HEK293 (cell line): ENCODE measurements around the gene SART1.
A peak's percentile ranks its signal among the peaks of the same experiment; 100 is the strongest.
"Not testable (repeated sequence)": the region's sequence is repeated elsewhere in the genome, so short reads cannot be mapped to it uniquely, and the experiment has no call there.

Source experiments
- CTCF ChIA-PET: fragments of 350-600 bp; formaldehyde crosslinking; extraction: SDS; loops from one replicate; lab custom pipeline; 2021; ENCODE audit warnings: antibody characterized with exemption; lab: Yijun Ruan, JAX
- POLR2A ChIA-PET: fragments of 300-600 bp; formaldehyde crosslinking; extraction: SDS; loops from one replicate; lab custom pipeline; 2020; ENCODE audit warnings: antibody characterized with exemption, inconsistent platforms; lab: Yijun Ruan, JAX
- H3K27ac ChIP-seq: fragments of 200-500 bp; sonication (Bioruptor generic); 2 replicates; pipeline ENCODE4 v1.5.1; 2014; ENCODE audit warnings: low read depth, low read length, control low read depth, inconsistent platforms; ENCODE audit errors: extremely low read depth
- H3K36me3 ChIP-seq, 2 experiments: fragments of 200-500 bp in 1 of 2; sonication (Bioruptor generic) in 1 of 2; 1 replicate in 1 of 2; 2 replicates in 1 of 2; pipeline ENCODE4 v1.5.1; 2014 to 2017; ENCODE audit warnings: inconsistent platforms in 2 of 2, low read length in 2 of 2; ENCODE audit not compliant: control insufficient read depth in 2 of 2, insufficient read depth in 1 of 2
- H3K4me1 ChIP-seq: fragments of 200-500 bp; sonication (Bioruptor generic); 2 replicates; pipeline ENCODE4 v1.5.1; 2014; ENCODE audit warnings: mild to moderate bottlenecking, low read length, inconsistent platforms; ENCODE audit not compliant: control insufficient read depth, insufficient read depth
- H3K4me3 ChIP-seq: 2 replicates; pipeline ENCODE4 v1.5.1; 2011; ENCODE audit warnings: low read depth, mild to moderate bottlenecking, control low read depth, low read length, moderate library complexity
- H3K9me3 ChIP-seq: fragments of 200-500 bp; sonication (Bioruptor generic); 2 replicates; pipeline ENCODE4 v1.5.1; 2014; ENCODE audit warnings: low read depth, low read length, inconsistent platforms; ENCODE audit not compliant: control insufficient read depth, insufficient read depth
- GLI4 ChIP-seq: fragments of 450-650 bp; formaldehyde crosslinking; IDR thresholded peaks from 2 replicates; pipeline ENCODE4 v1.5.1; 2016; ENCODE audit warnings: missing biosample characterization, missing genetic modification characterization
- GLIS2 ChIP-seq: fragments of 450-650 bp; formaldehyde crosslinking; IDR thresholded peaks from 2 replicates; pipeline ENCODE4 v1.5.1; 2016; ENCODE audit warnings: missing biosample characterization, missing genetic modification characterization
- KLF16 ChIP-seq: fragments of 450-650 bp; formaldehyde crosslinking; IDR thresholded peaks from 2 replicates; pipeline ENCODE4 v1.5.1; 2017; ENCODE audit warnings: missing biosample characterization, missing genetic modification characterization
- MEIS1 ChIP-seq: sonication (generic); formaldehyde crosslinking; IDR thresholded peaks from 2 replicates; pipeline ENCODE4 v1.8.1; 2022; ENCODE audit warnings: missing genetic modification reagents, mild to moderate bottlenecking, borderline replicate concordance
- REPIN1 ChIP-seq: fragments of 450-650 bp; formaldehyde crosslinking; IDR thresholded peaks from 2 replicates; pipeline ENCODE4 v1.5.1; 2017; ENCODE audit warnings: missing biosample characterization, missing genetic modification characterization, low read depth
- ZBTB8A ChIP-seq: fragments of 450-650 bp; formaldehyde crosslinking; IDR thresholded peaks from 2 replicates; pipeline ENCODE4 v1.5.1; 2016; ENCODE audit warnings: missing biosample characterization, missing genetic modification characterization
- ZNF335 ChIP-seq: fragments of 450-650 bp; formaldehyde crosslinking; conservative IDR thresholded peaks from 2 replicates; pipeline ENCODE4 v1.5.1; 2016; ENCODE audit warnings: missing biosample characterization, missing genetic modification characterization
- ZNF341 ChIP-seq: fragments of 450-650 bp; formaldehyde crosslinking; IDR thresholded peaks from 2 replicates; pipeline ENCODE4; 2016; ENCODE audit warnings: low read depth, missing biosample characterization, missing genetic modification characterization
- ZNF404 ChIP-seq: fragments of 450-650 bp; formaldehyde crosslinking; IDR thresholded peaks from 2 replicates; pipeline ENCODE4 v1.5.1; 2017; ENCODE audit warnings: missing biosample characterization, missing genetic modification characterization
- ZNF571 ChIP-seq: fragments of 450-650 bp; formaldehyde crosslinking; IDR thresholded peaks from 2 replicates; pipeline ENCODE4 v1.5.0; 2017; ENCODE audit warnings: missing biosample characterization, missing genetic modification characterization
- ZNF654 ChIP-seq: fragments of 450-650 bp; formaldehyde crosslinking; IDR thresholded peaks from 2 replicates; pipeline ENCODE4 v1.5.1; 2016; ENCODE audit warnings: low read depth, missing biosample characterization, missing genetic modification characterization
- ZNF830 ChIP-seq: fragments of 450-650 bp; IDR thresholded peaks from 2 replicates; pipeline ENCODE4 v1.5.0; 2018; ENCODE audit warnings: missing biosample characterization, missing genetic modification characterization, low read depth, mild to moderate bottlenecking, moderate library complexity
- ZSCAN30 ChIP-seq: fragments of 450-650 bp; IDR thresholded peaks from 2 replicates; pipeline ENCODE4 v1.5.1; 2018; ENCODE audit warnings: missing biosample characterization, mild to moderate bottlenecking, missing genetic modification characterization, moderate library complexity
- TF ChIP-seq, protein P1 (sequence below): fragments of 450-650 bp; formaldehyde crosslinking; IDR thresholded peaks from 2 replicates; pipeline ENCODE4 v1.5.1; 2017; ENCODE audit warnings: missing biosample characterization, missing genetic modification characterization
- TF ChIP-seq, protein P2 (sequence below): fragments of 450-650 bp; formaldehyde crosslinking; optimal IDR thresholded peaks from 2 replicates; pipeline ENCODE3; 2016; ENCODE audit warnings: missing biosample characterization, mild to moderate bottlenecking, missing genetic modification characterization
- TF ChIP-seq, protein P3 (sequence below): fragments of 450-650 bp; formaldehyde crosslinking; IDR thresholded peaks from 2 replicates; pipeline ENCODE4 v1.5.1; 2016; ENCODE audit warnings: missing biosample characterization, missing genetic modification characterization
- TF ChIP-seq, protein P4 (sequence below): fragments of 450-650 bp; formaldehyde crosslinking; IDR thresholded peaks from 2 replicates; pipeline ENCODE4 v1.5.1; 2016; ENCODE audit warnings: missing biosample characterization, missing genetic modification characterization
- TF ChIP-seq, protein P5 (sequence below): fragments of 450-650 bp; formaldehyde crosslinking; IDR thresholded peaks from 2 replicates; pipeline ENCODE4 v1.5.1; 2016; ENCODE audit warnings: missing biosample characterization, missing genetic modification characterization
- TF ChIP-seq, protein P6 (sequence below): fragments of 450-650 bp; formaldehyde crosslinking; IDR thresholded peaks from 2 replicates; pipeline ENCODE4 v1.5.1; 2016; ENCODE audit warnings: missing biosample characterization, missing genetic modification characterization, low read depth
- TF ChIP-seq, protein P7 (sequence below): sonication (generic); formaldehyde crosslinking; IDR thresholded peaks from 2 replicates; pipeline ENCODE4 v1.8.1; 2022; ENCODE audit warnings: mild to moderate bottlenecking, moderate library complexity, missing genetic modification reagents

The SART1 gene

DNA sequence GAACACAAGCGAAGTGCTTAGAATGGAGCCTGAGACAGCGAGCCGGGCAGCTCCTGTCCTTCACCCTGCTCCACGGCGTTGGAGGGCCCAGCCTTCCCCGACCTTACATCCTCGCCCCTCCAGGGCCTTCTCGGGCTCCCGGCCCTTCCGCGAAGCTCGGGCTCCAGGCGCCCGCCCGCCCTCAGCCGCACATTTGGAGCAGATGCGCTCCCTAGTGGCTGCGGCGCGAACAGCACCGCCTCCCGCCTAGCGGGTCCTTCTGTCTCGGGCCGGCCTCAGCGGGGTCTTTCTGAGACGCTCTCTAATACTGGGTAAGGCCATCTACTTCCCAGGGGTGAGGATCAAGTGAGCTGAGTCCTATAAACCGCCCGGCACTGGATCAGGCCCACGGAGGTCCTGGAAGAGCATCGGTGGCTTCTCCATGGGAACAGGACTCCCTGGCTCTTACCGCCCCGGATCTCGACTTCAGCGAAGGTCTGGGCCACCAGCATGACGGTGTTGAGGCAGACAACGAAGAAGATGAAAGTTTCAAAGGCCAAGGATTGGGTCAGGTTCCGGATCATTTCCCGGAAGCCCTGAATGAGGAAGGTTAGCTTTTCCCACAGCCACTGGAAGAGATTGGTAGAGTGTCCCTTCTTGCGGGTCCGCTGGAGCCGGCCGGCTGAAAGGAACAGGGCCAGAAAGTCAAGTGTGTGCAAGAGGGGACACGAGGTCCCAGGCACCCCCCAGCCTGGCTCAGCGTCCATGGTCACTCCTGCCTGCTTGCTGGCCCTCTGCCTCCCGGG, 61.1 kb downstream of the SART1 start:
- Histone ChIP-seq H3K4me1 (no peaks in the 10 kb centered on the region), H3K36me3 (no peaks in the 10 kb centered on the region)
- POLR2A ChIA-PET, result interaction anchor here (0.5 to 1.1 kb wide), 5 partner anchors 9 to 200 kb away, joined by 4 to 6 read pairs (median 4); partner anchors contain the start of gene SF3B2
- CTCF ChIA-PET, result interaction anchor here (0.5 to 3.7 kb wide), 41 partner anchors 9 to 379 kb away, joined by 3 to 49 read pairs (median 5); partner anchors contain the start of genes BANF1, CST6, EIF1AD and FIBP
- peak; percentile 62 for TF ChIP-seq ZNF335 (tag by site-specific recombination)
- TF ChIP-seq ZSCAN30 (tag by site-specific recombination), result peak; percentile 81; the same call in 1 of the 2 replicates
- TF ChIP-seq, protein P1, sequence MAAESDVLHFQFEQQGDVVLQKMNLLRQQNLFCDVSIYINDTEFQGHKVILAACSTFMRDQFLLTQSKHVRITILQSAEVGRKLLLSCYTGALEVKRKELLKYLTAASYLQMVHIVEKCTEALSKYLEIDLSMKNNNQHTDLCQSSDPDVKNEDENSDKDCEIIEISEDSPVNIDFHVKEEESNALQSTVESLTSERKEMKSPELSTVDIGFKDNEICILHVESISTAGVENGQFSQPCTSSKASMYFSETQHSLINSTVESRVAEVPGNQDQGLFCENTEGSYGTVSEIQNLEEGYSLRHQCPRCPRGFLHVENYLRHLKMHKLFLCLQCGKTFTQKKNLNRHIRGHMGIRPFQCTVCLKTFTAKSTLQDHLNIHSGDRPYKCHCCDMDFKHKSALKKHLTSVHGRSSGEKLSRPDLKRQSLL (tag by site-specific recombination), result 0 out of 2 replicates have a peak, but pooled peaks have one; percentile 40
- peak; percentile 94 for TF ChIP-seq ZBTB8A (tag by site-specific recombination)
- no peak for TF ChIP-seq ZNF404 (tag by site-specific recombination)
- TF ChIP-seq, protein P2, sequence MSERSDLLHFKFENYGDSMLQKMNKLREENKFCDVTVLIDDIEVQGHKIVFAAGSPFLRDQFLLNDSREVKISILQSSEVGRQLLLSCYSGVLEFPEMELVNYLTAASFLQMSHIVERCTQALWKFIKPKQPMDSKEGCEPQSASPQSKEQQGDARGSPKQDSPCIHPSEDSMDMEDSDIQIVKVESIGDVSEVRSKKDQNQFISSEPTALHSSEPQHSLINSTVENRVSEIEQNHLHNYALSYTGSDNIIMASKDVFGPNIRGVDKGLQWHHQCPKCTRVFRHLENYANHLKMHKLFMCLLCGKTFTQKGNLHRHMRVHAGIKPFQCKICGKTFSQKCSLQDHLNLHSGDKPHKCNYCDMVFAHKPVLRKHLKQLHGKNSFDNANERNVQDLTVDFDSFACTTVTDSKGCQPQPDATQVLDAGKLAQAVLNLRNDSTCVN (tag by site-specific recombination), result peak; percentile 25
- TF ChIP-seq ZNF830, result no peak
- TF ChIP-seq, protein P3, sequence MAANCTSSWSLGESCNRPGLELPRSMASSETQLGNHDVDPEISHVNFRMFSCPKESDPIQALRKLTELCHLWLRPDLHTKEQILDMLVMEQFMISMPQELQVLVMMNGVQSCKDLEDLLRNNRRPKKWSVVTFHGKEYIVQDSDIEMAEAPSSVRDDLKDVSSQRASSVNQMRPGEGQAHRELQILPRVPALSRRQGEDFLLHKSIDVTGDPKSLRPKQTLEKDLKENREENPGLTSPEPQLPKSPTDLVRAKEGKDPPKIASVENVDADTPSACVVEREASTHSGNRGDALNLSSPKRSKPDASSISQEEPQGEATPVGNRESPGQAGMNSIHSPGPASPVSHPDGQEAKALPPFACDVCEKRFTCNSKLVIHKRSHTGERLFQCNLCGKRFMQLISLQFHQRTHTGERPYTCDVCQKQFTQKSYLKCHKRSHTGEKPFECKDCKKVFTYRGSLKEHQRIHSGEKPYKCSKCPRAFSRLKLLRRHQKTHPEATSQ (tag by site-specific recombination), result no peak
- TF ChIP-seq, protein P4, sequence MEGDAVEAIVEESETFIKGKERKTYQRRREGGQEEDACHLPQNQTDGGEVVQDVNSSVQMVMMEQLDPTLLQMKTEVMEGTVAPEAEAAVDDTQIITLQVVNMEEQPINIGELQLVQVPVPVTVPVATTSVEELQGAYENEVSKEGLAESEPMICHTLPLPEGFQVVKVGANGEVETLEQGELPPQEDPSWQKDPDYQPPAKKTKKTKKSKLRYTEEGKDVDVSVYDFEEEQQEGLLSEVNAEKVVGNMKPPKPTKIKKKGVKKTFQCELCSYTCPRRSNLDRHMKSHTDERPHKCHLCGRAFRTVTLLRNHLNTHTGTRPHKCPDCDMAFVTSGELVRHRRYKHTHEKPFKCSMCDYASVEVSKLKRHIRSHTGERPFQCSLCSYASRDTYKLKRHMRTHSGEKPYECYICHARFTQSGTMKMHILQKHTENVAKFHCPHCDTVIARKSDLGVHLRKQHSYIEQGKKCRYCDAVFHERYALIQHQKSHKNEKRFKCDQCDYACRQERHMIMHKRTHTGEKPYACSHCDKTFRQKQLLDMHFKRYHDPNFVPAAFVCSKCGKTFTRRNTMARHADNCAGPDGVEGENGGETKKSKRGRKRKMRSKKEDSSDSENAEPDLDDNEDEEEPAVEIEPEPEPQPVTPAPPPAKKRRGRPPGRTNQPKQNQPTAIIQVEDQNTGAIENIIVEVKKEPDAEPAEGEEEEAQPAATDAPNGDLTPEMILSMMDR (tag by site-specific recombination), result peak; percentile 74
- no peak for TF ChIP-seq KLF16
- TF ChIP-seq, protein P5, sequence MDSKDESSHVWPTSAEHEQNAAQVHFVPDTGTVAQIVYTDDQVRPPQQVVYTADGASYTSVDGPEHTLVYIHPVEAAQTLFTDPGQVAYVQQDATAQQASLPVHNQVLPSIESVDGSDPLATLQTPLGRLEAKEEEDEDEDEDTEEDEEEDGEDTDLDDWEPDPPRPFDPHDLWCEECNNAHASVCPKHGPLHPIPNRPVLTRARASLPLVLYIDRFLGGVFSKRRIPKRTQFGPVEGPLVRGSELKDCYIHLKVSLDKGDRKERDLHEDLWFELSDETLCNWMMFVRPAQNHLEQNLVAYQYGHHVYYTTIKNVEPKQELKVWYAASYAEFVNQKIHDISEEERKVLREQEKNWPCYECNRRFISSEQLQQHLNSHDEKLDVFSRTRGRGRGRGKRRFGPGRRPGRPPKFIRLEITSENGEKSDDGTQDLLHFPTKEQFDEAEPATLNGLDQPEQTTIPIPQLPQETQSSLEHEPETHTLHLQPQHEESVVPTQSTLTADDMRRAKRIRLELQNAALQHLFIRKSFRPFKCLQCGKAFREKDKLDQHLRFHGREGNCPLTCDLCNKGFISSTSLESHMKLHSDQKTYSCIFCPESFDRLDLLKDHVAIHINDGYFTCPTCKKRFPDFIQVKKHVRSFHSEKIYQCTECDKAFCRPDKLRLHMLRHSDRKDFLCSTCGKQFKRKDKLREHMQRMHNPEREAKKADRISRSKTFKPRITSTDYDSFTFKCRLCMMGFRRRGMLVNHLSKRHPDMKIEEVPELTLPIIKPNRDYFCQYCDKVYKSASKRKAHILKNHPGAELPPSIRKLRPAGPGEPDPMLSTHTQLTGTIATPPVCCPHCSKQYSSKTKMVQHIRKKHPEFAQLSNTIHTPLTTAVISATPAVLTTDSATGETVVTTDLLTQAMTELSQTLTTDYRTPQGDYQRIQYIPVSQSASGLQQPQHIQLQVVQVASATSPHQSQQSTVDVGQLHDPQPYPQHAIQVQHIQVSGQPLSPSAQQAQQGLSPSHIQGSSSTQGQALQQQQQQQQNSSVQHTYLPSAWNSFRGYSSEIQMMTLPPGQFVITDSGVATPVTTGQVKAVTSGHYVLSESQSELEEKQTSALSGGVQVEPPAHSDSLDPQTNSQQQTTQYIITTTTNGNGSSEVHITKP (tag by site-specific recombination), result 0 out of 2 replicates have a peak, but pooled peaks have one; percentile 14
- peak; percentile 40; the same call in 1 of the 2 replicates for TF ChIP-seq ZNF341 (tag by site-specific recombination)
- TF ChIP-seq, protein P6, sequence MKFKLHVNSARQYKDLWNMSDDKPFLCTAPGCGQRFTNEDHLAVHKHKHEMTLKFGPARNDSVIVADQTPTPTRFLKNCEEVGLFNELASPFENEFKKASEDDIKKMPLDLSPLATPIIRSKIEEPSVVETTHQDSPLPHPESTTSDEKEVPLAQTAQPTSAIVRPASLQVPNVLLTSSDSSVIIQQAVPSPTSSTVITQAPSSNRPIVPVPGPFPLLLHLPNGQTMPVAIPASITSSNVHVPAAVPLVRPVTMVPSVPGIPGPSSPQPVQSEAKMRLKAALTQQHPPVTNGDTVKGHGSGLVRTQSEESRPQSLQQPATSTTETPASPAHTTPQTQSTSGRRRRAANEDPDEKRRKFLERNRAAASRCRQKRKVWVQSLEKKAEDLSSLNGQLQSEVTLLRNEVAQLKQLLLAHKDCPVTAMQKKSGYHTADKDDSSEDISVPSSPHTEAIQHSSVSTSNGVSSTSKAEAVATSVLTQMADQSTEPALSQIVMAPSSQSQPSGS (tag by site-specific recombination), result no peak
- no peak for TF ChIP-seq GLI4 (tag by site-specific recombination)
- no peak for TF ChIP-seq ZNF571 (tag by site-specific recombination)
- no peak for TF ChIP-seq REPIN1
- TF ChIP-seq, protein P7, sequence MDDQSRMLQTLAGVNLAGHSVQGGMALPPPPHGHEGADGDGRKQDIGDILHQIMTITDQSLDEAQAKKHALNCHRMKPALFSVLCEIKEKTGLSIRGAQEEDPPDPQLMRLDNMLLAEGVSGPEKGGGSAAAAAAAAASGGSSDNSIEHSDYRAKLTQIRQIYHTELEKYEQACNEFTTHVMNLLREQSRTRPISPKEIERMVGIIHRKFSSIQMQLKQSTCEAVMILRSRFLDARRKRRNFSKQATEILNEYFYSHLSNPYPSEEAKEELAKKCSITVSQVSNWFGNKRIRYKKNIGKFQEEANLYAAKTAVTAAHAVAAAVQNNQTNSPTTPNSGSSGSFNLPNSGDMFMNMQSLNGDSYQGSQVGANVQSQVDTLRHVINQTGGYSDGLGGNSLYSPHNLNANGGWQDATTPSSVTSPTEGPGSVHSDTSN (CRISPR knock-in tag), result no peak
- TF ChIP-seq MEIS1 (CRISPR knock-in tag), result no peak
- no peak for TF ChIP-seq GLIS2 (tag by site-specific recombination)
- TF ChIP-seq ZNF654 (tag by site-specific recombination), result peak; percentile 47
- TF ChIP-seq, all 188 proteins: peak for 9
- Histone ChIP-seq H3K4me3 (no peak overlapping the region), H3K27ac (no peak overlapping the region), H3K9me3 (no peaks in the 10 kb centered on the region)

DNA sequence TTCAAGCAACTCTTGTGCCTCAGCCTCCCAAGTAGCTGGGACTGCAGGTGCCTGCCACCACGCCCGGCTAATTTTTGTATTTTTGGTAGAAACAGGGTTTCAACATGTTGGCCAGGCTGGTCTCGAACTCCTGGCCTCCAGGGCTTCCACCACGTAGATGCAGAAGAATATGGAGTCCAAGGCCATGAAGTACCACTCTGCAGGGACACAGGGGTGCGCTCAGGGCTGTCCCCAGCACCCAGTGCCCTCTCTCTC, 61.6 kb downstream of the SART1 start:
- H3K9me3 ChIP-seq, H3K36me3 ChIP-seq, H3K27ac ChIP-seq, H3K4me3 ChIP-seq, POLR2A ChIA-PET, H3K4me1 ChIP-seq: not testable (repeated sequence)
- CTCF ChIA-PET, result interaction anchor here (0.6 to 3.7 kb wide), 24 partner anchors 8 to 380 kb away, joined by 3 to 49 read pairs (median 6); partner anchors contain the start of genes BANF1, CST6, EIF1AD and FIBP
